GM19193 (cell line): ENCODE measurements around the gene MAN2A2.

Source experiments
- POLR2A ChIP-seq: IDR thresholded peaks from 4 replicates; pipeline ENCODE4 v1.6.1; 2011; ENCODE audit not compliant: insufficient read depth, insufficient read length; ENCODE audit errors: extremely low read depth

The MAN2A2 gene

DNA sequence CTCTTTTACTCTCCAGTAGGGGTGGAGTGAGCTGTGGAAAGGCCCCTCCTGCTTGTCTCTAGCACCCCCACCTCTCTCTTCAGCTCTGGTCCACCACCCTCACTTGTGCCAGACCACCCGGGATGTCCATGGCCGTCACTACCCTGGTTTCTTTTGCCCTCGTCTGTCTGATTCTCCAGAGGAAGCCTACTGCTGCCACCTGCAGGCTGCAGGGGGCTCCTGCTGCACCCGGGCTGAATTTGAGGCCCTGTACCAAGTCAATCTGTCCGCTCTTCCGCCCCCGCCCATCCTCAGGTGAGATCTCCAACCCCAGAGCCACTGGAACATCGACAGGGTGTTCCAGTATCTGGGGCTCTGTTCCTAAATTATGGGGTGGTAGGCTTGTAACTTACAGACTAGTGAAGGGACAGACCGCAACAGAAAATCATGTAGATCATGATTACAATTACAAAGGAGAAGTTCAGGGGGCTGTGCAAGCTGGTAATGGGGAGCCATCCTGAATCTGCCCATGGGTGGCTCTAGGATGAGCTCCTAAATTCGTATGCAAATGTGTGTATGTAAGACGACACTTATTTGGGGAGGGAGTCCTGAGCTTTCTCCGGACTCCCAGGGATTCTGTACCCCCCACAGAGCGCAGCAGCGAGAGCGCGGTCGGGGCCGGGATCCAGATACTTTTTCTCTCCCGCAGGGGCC, 31.3 kb downstream of the MAN2A2 start:
- TF ChIP-seq POLR2A: no peak

DNA sequence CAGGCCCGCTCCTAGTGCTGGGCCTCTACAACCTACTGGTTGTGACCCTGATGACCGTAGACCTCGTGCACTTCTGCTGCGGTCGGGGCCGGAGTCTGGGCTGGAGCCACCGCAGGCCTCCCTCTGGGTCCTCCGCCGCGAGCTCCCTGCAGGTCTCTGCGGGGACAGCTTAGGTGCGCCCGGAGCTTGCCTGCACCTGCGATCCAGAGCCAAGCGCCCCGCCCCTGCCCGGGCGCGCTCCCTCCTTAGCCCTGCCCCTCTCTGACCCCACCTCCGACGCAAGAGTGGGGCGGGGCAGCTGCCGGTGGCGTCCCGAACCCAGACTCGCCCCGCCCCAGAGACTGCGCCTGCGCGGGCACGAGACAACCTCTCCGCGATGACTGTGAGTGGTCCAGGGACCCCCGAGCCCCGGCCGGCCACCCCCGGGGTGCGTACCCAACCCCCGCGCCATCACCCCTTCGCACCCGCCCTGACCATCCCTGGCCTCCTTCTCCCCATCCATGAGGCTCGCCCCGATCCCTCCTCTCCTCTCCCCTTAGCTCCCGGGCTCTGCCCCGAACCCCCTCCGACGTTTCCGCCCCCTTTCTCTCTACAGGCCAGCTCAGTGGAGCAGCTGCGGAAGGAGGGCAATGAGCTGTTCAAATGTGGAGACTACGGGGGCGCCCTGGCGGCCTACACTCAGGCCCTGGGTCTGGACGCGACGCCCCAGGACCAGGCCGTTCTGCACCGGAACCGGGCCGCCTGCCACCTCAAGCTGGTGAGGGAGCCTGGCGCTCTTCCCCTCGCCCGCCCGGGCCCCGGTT, 32.0 kb downstream of the MAN2A2 start, which contains the start of gene UNC45A:
UNC45A (plus strand) TSS at position 337 of the 803 bp plus-strand sequence; CDS start at position 377, 40 bp downstream.
- peak; percentile 64 for TF ChIP-seq POLR2A

DNA sequence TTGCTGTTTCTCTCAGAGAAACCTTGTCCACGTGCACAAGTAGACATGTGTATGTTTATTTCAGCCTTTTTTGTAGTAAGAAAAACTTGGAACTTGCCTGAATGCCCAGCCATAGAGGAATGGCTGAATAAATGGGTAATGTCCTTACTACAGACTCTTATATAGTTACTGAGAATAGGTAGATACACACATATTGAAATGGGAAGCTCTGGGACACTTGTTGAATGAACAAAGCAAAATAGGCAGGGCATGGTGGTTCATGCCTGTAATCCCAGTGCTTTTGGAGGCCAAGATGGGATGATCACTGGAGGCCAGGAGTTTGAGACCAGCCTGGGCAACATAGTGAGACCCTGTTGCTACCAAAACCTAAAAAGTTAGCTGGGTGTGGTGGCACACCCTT, 33.7 kb downstream of the MAN2A2 start:
- TF ChIP-seq POLR2A: no peak

DNA sequence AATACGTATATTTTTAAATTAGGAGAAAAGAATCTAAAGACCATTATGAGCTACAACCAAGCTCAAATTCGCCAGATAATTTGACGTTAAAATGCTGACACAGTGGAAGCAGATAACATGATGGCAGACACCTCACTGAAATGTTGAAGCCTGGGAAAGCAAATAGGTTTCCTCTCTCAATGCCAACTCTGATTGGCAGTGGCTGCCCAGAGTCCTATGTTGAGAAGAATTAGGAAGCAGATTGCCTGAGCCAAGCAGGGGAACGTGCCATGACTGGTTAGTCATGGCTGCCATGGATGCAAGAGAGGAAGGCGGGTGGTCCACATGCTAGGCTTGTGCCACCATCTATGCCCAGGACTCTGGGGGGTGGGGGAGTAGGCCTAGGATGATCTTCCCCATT, 35.2 kb downstream of the MAN2A2 start:
- TF ChIP-seq POLR2A: no peak

GRCh38 chr15:90939756-90940155, 36.7 kb downstream of the MAN2A2 start:
- no peak for TF ChIP-seq POLR2A

DNA sequence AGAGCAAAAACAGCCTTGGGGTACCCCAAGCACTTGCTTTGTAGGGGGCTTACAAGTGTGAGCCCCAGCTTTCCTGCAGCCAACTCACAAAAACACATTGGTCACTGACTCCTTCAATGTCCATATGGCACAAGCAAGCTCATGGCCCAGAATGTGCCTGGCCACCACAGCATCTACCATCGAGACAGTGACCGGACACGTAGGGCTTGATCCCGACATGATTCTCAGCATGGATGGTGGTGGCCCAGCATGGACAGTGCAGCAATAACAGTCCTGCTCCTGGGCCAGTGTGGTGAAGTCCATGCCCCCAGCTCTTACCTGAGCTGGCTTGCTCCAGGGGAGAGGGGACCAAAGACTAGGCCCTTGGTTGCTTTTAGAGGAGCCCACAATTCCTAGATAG, 37.9 kb downstream of the MAN2A2 start:
- no peak for TF ChIP-seq POLR2A

GRCh38 chr15:90942354-90943120, 39.4 kb downstream of the MAN2A2 start:
- TF ChIP-seq POLR2A: no peak

GRCh38 chr15:90945091-90945490, 42.0 kb downstream of the MAN2A2 start:
- no peak for TF ChIP-seq POLR2A

GRCh38 chr15:90946538-90946937, 43.4 kb downstream of the MAN2A2 start:
- TF ChIP-seq POLR2A: no peak

DNA sequence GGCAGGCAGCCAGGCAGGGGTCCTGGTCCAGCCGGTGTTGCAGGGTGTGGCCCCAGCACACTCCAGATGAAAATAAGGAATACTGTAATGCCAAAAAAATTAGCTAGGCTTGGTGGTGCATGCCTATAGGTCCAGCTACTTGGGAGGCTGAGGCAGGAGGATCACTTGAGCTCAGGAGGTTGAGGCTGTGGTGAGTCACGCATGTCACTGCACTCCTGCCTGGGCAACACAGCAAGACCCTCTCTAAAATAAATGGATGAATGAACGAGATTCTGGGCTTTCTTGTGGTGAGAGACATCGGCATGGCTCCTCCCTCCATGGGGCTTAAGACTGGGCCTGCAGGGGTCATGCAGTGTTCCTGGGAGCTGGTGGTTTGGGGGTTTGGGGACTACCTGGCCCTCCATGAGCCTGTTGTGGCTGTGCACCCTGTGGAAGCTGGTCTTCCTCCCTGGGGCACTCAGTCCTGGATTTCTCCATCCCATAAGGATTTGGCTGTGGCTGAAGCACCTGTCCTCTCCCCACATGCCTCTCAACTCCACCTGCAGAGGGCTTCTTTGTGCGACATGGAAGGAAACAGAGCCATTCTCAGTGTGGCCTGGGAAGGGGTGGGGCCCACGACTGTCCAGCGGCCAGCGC, 44.0 kb downstream of the MAN2A2 start:
- no peak for TF ChIP-seq POLR2A

DNA sequence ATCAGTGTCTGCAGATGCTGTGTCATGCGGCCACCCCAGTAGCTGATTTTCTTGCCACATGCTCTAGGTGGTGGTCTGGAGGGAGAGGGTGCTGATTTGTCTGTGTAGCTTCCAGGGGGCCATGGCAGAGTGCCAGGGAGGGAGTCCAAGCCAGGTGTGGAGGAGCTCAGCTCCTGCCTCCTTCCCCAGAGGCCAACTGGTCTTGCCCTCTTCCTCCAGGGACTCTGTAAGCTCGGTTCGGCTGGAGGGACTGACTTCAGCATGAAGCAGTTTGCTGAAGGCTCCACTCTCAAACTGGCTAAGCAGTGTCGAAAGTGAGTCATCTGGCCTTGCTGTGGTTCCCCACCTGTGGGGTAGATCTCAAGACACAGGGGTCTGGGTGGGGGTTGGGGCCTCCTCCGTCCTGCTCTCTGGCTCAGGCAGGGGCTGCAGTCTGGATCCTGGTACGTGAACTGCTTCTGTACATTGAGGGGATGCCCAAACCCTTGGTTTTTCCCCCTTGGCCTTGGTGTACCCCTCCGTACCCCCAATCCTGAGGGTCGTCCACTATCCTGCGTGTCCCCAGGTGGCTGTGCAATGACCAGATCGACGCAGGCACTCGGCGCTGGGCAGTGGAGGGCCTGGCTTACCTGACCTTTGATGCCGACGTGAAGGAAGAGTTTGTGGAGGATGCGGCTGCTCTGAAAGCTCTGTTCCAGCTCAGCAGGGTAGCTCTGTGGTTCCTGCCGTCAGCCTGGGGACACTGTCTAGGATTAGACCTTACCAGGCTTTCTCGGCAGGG, 44.7 kb downstream of the MAN2A2 start:
- TF ChIP-seq POLR2A: no peak

GRCh38 chr15:90948506-90948905, 45.4 kb downstream of the MAN2A2 start:
- TF ChIP-seq POLR2A: no peak

DNA sequence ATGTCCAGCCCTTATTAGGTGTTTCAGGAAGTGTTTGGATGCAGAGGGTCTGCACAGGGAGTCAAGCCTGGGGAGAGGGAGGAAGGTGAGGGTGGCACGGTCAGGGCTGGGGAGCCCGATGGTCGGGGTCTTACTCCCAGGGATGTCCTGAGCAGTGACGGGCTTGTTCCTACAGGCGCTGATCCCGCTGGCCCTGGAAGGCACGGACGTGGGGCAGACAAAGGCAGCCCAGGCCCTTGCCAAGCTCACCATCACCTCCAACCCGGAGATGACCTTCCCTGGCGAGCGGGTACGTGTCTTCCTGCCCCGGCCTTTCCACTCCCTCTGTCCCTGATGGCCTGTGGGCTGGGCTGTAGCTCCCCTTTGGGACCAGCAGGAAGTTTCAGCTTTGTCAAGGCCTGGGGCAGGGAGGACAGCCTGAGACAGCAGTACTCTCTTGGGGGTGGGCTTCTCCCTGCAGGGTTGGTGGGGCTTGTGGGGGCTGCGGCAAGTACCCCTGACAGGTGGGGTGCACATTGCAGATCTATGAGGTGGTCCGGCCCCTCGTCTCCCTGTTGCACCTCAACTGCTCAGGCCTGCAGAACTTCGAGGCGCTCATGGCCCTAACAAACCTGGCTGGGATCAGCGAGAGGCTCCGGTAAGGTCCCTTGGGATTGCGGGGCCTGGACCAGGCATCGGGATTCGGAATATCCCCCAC, 47.0 kb downstream of the MAN2A2 start:
- TF ChIP-seq POLR2A: no peak
